DLD1 (cell line): ENCODE results near the gene CYP19A1.
"Not testable (repeated sequence)": the region's sequence is repeated elsewhere in the genome, so short reads cannot be mapped to it uniquely, and the experiment has no call there.

ENCODE experiments used
- in situ Hi-C: cut with HindIII; loops from 2 replicates; pipeline ENCODE4 v1.10.0; 2017; ENCODE audit warnings: low sequenced_read_pairs

Gene CYP19A1

GRCh38 chr15:51265037-51265555 is 73.3 kb downstream of the CYP19A1 start:
- in situ Hi-C loops, result no loop called here

- in situ Hi-C loops, result no loop called here
Measured at GRCh38 chr15:51263726-51264125, 74.7 kb downstream of the CYP19A1 start.

GRCh38 chr15:51263116-51263515 is 75.3 kb downstream of the CYP19A1 start:
- in situ Hi-C loops, result no loop called here

- in situ Hi-C loops, result no loop called here
Measured at GRCh38 chr15:51262463-51262862, 75.9 kb downstream of the CYP19A1 start.

- in situ Hi-C loops, result not testable (repeated sequence)
Measured at GRCh38 chr15:51261113-51261512, 77.3 kb downstream of the CYP19A1 start.

GRCh38 chr15:51260202-51260601 is 78.2 kb downstream of the CYP19A1 start:
- in situ Hi-C loops, result no loop called here

GRCh38 chr15:51255533-51255932 is 82.9 kb downstream of the CYP19A1 start:
- in situ Hi-C loops, result loop anchor here (5.0 kb wide), 1 partner anchor 87 kb away; the partner anchor contains the start of gene GLDN

GRCh38 chr15:51253366-51253765 is 85.0 kb downstream of the CYP19A1 start:
- in situ Hi-C loops, result no loop called here

- in situ Hi-C loops, result no loop called here
Measured at GRCh38 chr15:51252671-51253070, 85.7 kb downstream of the CYP19A1 start.

GRCh38 chr15:51251556-51251955 is 86.8 kb downstream of the CYP19A1 start:
- in situ Hi-C loops, result no loop called here

- in situ Hi-C loops, result no loop called here
Measured at GRCh38 chr15:51250217-51251011, 88.0 kb downstream of the CYP19A1 start.

- in situ Hi-C loops, result no loop called here
Measured at GRCh38 chr15:51245628-51246027, 92.8 kb downstream of the CYP19A1 start.

GRCh38 chr15:51244423-51244869 is 94.0 kb downstream of the CYP19A1 start:
- in situ Hi-C loops, result no loop called here

- in situ Hi-C loops, result no loop called here
Measured at GRCh38 chr15:51243774-51244173, 94.6 kb downstream of the CYP19A1 start.

- in situ Hi-C loops, result no loop called here
Measured at GRCh38 chr15:51240066-51240465, 98.3 kb downstream of the CYP19A1 start.

- in situ Hi-C loops, result no loop called here
Measured at GRCh38 chr15:51237816-51238215, 100.6 kb downstream of the CYP19A1 start.

- in situ Hi-C loops, result no loop called here
Measured at GRCh38 chr15:51234176-51234927, 104.0 kb downstream of the CYP19A1 start.

- in situ Hi-C loops, result no loop called here
Measured at GRCh38 chr15:51232581-51232980, 105.8 kb downstream of the CYP19A1 start.

GRCh38 chr15:51229907-51230330 is 108.5 kb downstream of the CYP19A1 start:
- in situ Hi-C loops, result no loop called here

- in situ Hi-C loops, result no loop called here
Measured at GRCh38 chr15:51227940-51228732, 110.3 kb downstream of the CYP19A1 start.
